AG09309 (cell line): ENCODE measurements around the gene ALX4.

Source experiments
- DNase-seq: peaks from one replicate; pipeline ENCODE4 v3.0.0-alpha.2; 2010; ENCODE audit warnings: low read depth
- H3K4me3 ChIP-seq: 2 replicates; pipeline ENCODE4 v1.5.1; 2011; ENCODE audit warnings: mild to moderate bottlenecking, low read depth, low read length, moderate library complexity; ENCODE audit not compliant: control insufficient read depth
- TF ChIP-seq, protein P1 (sequence below): IDR thresholded peaks from 2 replicates; pipeline ENCODE4 v1.5.1; 2011; ENCODE audit warnings: mild to moderate bottlenecking, low read depth, low read length, inconsistent platforms; ENCODE audit not compliant: insufficient read depth, control insufficient read depth; ENCODE audit errors: missing control alignments

Gene ALX4

DNA sequence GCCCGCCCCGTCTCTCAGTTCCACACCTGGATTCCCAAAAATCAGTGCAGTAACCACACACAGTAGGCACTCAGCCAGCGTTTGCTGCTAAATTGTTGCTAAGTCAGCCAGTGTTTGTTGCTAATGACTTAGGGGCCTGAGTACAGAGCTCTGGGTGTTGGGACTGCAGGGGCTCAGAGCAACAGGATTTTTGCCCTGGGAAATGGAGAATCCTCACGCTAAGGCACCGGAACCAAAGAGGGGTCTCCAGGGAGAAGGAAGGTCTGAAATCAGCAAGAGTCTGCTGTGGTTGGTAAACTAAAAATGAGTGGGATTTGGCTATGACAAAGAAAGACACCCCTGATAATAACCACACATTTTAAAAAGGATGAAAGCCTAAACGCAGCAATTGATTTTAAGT lies 22.7 kb upstream of the ALX4 start:
- DNase-seq: no peak
- TF ChIP-seq, protein P1, sequence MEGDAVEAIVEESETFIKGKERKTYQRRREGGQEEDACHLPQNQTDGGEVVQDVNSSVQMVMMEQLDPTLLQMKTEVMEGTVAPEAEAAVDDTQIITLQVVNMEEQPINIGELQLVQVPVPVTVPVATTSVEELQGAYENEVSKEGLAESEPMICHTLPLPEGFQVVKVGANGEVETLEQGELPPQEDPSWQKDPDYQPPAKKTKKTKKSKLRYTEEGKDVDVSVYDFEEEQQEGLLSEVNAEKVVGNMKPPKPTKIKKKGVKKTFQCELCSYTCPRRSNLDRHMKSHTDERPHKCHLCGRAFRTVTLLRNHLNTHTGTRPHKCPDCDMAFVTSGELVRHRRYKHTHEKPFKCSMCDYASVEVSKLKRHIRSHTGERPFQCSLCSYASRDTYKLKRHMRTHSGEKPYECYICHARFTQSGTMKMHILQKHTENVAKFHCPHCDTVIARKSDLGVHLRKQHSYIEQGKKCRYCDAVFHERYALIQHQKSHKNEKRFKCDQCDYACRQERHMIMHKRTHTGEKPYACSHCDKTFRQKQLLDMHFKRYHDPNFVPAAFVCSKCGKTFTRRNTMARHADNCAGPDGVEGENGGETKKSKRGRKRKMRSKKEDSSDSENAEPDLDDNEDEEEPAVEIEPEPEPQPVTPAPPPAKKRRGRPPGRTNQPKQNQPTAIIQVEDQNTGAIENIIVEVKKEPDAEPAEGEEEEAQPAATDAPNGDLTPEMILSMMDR: no peak
- H3K4me3 ChIP-seq: no peak overlapping the region

DNA sequence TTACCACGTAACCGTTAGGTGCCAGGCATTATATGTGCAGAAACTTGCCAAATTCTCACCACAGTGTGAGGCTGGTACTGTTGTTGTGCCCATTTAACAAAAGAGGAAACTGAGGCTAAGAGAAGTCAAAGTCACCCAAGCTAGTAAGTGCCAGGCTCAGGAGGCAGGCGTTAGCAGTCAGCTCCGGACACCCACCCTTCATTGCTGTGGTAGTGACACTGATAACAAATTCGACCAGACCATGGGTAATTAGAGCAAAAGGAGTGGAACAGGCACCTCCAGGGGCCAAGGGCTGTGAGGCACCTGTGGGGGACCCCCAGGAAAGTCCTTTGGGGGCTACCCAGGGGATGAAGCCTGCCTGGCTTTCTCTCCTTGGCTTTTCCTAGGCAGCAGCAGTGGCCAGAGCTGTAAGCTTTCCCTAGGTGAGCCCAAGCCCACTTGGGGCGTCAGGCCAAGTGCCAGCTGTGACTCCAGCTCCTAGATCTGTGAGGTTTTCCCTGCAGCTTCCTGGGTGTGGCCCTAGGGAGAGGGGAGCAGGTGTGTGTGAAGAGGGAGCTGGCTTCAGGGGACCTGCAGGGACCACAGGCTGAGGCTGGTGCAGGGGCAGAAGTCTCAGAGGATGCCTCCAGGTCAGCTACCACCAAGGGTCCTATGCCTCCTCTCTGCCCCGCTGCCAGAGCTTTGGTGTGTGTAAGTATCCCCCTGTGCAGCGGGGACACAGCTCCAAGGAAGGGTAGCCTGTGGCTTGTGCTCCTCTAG lies 19.7 kb upstream of the ALX4 start:
- no peak overlapping the region for H3K4me3 ChIP-seq
- TF ChIP-seq, protein P1: no peak
- DNase-seq: no peak

DNA sequence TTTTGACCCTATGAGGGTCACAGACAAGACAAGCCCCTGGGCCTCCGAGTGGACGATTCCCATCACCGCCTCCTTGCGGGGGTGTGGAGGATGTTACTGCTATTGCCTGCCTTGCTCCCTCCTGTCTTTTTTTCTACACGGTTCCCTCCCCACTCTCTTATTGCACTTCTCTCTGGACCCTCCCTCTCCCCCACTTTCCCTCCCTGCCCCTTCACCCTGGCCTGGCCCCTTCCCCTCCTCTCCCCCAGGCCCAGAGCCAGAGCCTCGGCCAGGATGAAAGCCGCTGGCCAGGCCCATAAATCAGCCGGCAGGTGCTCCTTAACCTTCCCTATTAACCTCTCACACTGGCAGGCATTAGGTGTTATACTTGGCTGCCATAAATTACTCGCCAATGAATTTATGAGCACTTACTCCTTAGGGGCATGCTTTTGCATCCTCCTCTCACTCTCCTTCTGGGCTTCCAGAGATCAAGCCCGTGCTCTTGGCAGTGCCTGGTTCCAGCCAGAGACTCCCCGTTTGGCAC lies 18.3 kb upstream of the ALX4 start:
- H3K4me3 ChIP-seq: no peak overlapping the region
- TF ChIP-seq, protein P1: no peak
- DNase-seq: no peak

- no peak for DNase-seq
- TF ChIP-seq, protein P1: peak; percentile 30
- H3K4me3 ChIP-seq: no peak overlapping the region
Measured at GRCh38 chr11:44327730-44328129, 17.8 kb upstream of the ALX4 start.

- H3K4me3 ChIP-seq: no peak overlapping the region
- TF ChIP-seq, protein P1: peak; percentile 19
- DNase-seq: no peak
Measured at GRCh38 chr11:44326615-44327475, 16.9 kb upstream of the ALX4 start.

DNA sequence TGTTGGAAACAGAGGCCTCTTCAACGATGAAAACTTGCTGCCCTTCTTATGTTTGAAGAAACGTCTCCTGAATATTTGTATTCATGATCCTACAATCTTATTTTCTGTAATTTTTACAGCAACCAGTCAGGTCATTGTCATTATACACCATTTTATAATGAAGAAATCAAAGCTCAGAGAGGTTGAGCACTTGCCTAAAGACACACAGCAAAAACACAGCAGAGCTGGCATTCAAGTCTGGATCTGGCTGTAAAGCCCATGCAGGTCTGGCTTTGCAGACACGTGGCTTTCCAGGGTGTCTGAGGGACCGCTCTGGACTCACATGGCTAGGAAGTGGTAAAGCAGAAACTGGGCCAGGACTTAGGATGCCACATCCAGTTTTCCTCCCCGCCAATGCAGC lies 15.8 kb upstream of the ALX4 start:
- no peak overlapping the region for H3K4me3 ChIP-seq
- TF ChIP-seq, protein P1: no peak
- DNase-seq: no peak
